Common myeloid progenitor, CD34-positive (primary cell): ENCODE measurements around the gene RHBDF1.

ENCODE experiments used
- CTCF ChIA-PET: fragments of 350-600 bp; sonication (Branson Sonifier 250); formaldehyde crosslinking; loops from one replicate; lab custom pipeline; 2021; ENCODE audit warnings: antibody characterized with exemption; lab: Charles Lee
- POLR2A ChIA-PET: fragments of 350-600 bp; sonication (Branson Sonifier 250); formaldehyde crosslinking; loops from one replicate; lab custom pipeline; 2021; ENCODE audit warnings: antibody characterized with exemption; lab: Charles Lee
- DNase-seq, 3 donors: peaks; one replicate each; pipeline versions ENCODE4 v3.0.0 to v3.0.0-alpha.2; 2013
- H3K27ac ChIP-seq, 2 experiments: 1 replicate in 1 of 2; 2 replicates in 1 of 2; pipeline ENCODE4 v1.7.0; 2013; ENCODE audit warnings: inconsistent platforms in 2 of 2, low read length in 2 of 2, mild to moderate bottlenecking in 2 of 2, low read depth in 1 of 2, moderate library complexity in 1 of 2; ENCODE audit not compliant: severe bottlenecking in 2 of 2, insufficient read depth in 1 of 2, poor library complexity in 1 of 2
- H3K27me3 ChIP-seq, 5 experiments: replicated peaks in 2 of 5; 1 replicate in 3 of 5; 2 replicates in 2 of 5; pipeline versions ENCODE4 v1.6.1 to v1.7.0; 2013; ENCODE audit warnings: low read length in 4 of 5, mild to moderate bottlenecking in 2 of 5, moderate library complexity in 2 of 5, inconsistent platforms in 1 of 5; ENCODE audit not compliant: insufficient read depth in 5 of 5, control insufficient read depth in 4 of 5
- H3K36me3 ChIP-seq, 4 experiments: 1 replicate in 2 of 4; 2 replicates in 2 of 4; pipeline versions ENCODE4 v1.6.1 to v1.7.0; 2013; ENCODE audit warnings: low read length in 3 of 4, control low read depth in 1 of 4, mild to moderate bottlenecking in 1 of 4; ENCODE audit not compliant: control insufficient read depth in 4 of 4, insufficient read depth in 4 of 4
- H3K4me1 ChIP-seq, 4 experiments: 1 replicate in 3 of 4; 2 replicates in 1 of 4; pipeline versions ENCODE4 v1.6.1 to v1.7.1; 2013; ENCODE audit warnings: low read length in 3 of 4, mild to moderate bottlenecking in 3 of 4, control low read depth in 1 of 4, inconsistent platforms in 1 of 4, moderate library complexity in 1 of 4; ENCODE audit not compliant: control insufficient read depth in 4 of 4, insufficient read depth in 4 of 4; ENCODE audit errors: control extremely low read depth in 1 of 4
- H3K4me3 ChIP-seq, 7 experiments: 1 replicate in 4 of 7; 2 replicates in 3 of 7; pipeline versions ENCODE4 v1.5.1 to v1.7.0; 2013; ENCODE audit warnings: mild to moderate bottlenecking in 7 of 7, low read length in 6 of 7, moderate library complexity in 6 of 7, inconsistent platforms in 2 of 7, low read depth in 2 of 7, control low read depth in 1 of 7; ENCODE audit not compliant: insufficient read depth in 4 of 7, control insufficient read depth in 1 of 7; ENCODE audit errors: extremely low read depth in 1 of 7
- H3K9me3 ChIP-seq, 5 experiments: 1 replicate in 4 of 5; 2 replicates in 1 of 5; pipeline versions ENCODE4 v1.6.1 to v1.7.1; 2013; ENCODE audit warnings: low read length in 4 of 5, mild to moderate bottlenecking in 2 of 5, inconsistent platforms in 1 of 5, low read depth in 1 of 5, moderate library complexity in 1 of 5; ENCODE audit not compliant: control insufficient read depth in 4 of 5, insufficient read depth in 2 of 5; ENCODE audit errors: control extremely low read depth in 1 of 5
- WGBS: methylation state at CpG from one replicate; pipeline ENCODE4 v1.1.5; 2013; ENCODE audit not compliant: insufficient coverage; 5-methylcytosine and 5-hydroxymethylcytosine counted together

Gene RHBDF1

DNA sequence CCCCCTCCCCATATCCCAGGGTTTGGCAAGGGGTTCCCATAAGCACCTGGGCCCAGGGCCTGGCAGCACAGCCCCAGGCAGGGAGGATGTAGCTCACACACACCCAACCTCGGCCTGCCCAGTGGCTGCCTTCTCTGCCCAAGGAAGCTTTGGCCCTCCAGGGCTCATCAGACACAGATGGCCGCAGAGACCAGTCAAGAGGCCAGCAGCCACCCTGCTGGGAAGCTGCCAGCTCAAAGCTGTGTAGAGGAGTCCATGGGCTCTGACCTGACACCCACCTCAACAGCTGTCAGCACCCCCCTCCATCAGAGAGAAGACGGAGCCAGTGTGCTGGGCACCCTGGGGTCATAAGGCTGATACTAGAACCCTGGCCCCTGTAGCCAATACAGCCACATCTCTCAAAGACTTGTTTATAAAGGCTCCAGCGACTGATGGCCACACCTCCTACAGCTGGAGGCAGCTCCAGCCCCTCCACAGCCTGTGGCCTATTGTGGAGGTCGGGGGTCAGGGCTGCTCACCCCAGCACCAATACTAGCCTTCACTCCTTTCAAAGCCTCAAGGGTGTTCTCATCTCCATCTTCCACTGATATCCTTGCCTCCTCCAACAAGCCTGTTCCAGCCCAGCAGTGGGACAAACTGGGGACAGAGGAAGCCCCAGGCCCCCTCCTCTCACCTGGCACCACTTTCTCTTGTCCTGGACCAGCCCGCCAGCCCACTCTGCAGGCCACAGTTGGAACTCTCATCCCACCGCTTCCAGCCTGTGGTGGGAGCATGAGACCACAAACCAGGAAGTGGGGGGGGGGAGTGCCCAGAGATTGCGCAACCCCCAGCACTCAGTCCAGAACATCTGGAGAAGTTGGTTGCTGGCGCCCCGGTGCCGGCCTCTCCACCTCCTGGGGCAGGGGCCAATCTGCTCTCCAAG is 3.4 kb upstream of the RHBDF1 start:
- no peak overlapping the region for H3K27ac ChIP-seq
- H3K9me3 ChIP-seq, result no peaks in the 10 kb centered on the region
- H3K36me3 ChIP-seq, result peaks cover 2 to 16% (median 13%) of the 10 kb centered on the region in 4 experiments
- WGBS, result 0% methylated on average over 5 of the region's 11 CpGs
- ChIA-PET POLR2A (interaction anchor here (0.6 kb wide), 1 partner anchor 8 kb away, joined by 3 read pairs; no protein-coding TSS in a partner anchor), CTCF (interaction anchor here (2.3 to 19.8 kb wide), 4 partner anchors 12 to 31 kb away, joined by 10 to 643 read pairs (median 36); no protein-coding TSS in a partner anchor)
- peak; percentile 85 to 93 (median 93) for DNase-seq
- peaks cover 3 to 74% (median 70%) of the 10 kb centered on the region in 4 experiments for H3K4me1 ChIP-seq
- H3K4me3 ChIP-seq, result peak overlapping the region in 5 of 7 experiments; percentile 26 to 89 (median 80)
- peaks cover 0 to 22% (median 2%) of the 10 kb centered on the region in 5 experiments for H3K27me3 ChIP-seq

DNA sequence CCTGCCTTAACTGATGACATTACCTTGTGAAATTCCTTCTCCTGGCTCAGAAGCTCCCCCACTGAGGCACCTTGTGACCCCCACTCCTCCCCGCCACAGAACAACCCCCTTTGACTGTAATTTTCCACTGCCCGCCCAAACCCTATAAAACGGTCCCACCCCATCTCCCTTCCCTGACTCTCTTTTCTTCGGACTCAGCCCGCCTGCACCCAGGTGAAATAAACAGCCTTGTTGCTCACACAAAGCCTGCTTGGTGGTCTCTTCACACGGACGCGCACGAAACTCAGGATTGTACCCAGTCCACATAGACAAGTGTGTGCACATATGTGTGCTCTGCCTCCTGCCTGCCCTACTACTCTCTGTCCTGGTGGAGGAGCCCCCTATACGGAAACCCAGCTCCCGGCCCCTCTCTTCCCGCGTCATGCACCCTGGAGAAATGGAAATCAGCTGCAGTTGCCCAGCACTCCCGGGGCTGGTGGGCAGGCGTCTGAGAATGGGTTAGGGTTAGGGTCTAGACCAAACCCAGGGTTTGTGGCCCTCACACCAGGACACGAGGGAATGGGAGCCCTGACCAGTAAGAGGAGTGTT is 2.4 kb upstream of the RHBDF1 start:
- 96% methylated on average over 16 of the region's 16 CpGs for WGBS
- Histone ChIP-seq H3K4me3 (no peak overlapping the region), H3K27ac (no peak overlapping the region), H3K4me1 (peaks cover 3 to 73% (median 68%) of the 10 kb centered on the region in 4 experiments), H3K9me3 (no peaks in the 10 kb centered on the region), H3K36me3 (peaks cover 0 to 8% (median 6%) of the 10 kb centered on the region in 4 experiments), H3K27me3 (peaks cover 0 to 22% (median 2%) of the 10 kb centered on the region in 5 experiments)
- ChIA-PET CTCF (interaction anchor here (2.3 to 19.8 kb wide), 4 partner anchors 11 to 32 kb away, joined by 10 to 643 read pairs (median 36); no protein-coding TSS in a partner anchor), POLR2A (interaction anchor here (0.6 kb wide), 1 partner anchor 9 kb away, joined by 3 read pairs; no protein-coding TSS in a partner anchor)
- no peak for DNase-seq

DNA sequence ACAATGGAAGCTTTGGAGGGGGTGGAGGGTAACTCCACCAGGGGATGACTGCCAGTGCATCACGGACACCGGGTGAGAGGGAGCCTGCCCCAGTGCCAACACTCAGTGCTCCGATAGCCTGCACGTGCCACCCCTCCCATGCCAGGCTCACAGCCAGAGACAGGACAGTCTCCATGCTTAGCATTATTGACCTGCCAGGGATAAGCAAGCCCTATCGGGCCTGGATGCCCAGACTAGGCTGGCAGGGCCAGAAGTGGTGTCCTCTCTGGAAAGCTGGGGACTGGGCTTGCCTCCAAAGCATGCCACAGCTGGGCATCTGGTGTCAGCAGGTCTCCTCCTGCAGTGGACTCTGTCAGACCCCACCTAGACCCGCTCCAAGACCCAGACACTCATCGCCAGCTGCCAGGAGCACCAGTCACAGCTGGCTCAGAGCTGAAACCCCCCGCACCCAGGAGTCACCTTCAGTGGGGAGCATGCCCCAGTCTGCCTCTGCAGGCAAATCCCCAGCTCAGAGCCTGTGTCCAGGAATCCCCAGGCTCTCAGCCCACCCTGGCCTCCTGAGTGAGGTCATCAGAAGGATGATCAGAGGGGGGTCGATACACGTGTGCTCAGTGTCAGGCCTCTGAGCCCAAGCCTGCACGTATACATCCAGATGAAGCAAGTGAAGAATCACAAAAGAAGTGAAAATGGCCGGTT is 1.8 kb upstream of the RHBDF1 start:
- Histone ChIP-seq H3K27me3 (peaks cover 0 to 22% (median 2%) of the 10 kb centered on the region in 5 experiments), H3K4me1 (peaks cover 3 to 67% (median 62%) of the 10 kb centered on the region in 4 experiments), H3K4me3 (no peak overlapping the region), H3K36me3 (peaks cover 0 to 1% (median under 1%) of the 10 kb centered on the region in 4 experiments), H3K27ac (no peak overlapping the region), H3K9me3 (no peaks in the 10 kb centered on the region)
- ChIA-PET POLR2A (no interaction called here), CTCF (interaction anchor here (2.3 to 19.8 kb wide), 4 partner anchors 10 to 33 kb away, joined by 10 to 643 read pairs (median 36); no protein-coding TSS in a partner anchor)
- DNase-seq, result no peak
- 92% methylated on average over 9 of the region's 12 CpGs for WGBS

DNA sequence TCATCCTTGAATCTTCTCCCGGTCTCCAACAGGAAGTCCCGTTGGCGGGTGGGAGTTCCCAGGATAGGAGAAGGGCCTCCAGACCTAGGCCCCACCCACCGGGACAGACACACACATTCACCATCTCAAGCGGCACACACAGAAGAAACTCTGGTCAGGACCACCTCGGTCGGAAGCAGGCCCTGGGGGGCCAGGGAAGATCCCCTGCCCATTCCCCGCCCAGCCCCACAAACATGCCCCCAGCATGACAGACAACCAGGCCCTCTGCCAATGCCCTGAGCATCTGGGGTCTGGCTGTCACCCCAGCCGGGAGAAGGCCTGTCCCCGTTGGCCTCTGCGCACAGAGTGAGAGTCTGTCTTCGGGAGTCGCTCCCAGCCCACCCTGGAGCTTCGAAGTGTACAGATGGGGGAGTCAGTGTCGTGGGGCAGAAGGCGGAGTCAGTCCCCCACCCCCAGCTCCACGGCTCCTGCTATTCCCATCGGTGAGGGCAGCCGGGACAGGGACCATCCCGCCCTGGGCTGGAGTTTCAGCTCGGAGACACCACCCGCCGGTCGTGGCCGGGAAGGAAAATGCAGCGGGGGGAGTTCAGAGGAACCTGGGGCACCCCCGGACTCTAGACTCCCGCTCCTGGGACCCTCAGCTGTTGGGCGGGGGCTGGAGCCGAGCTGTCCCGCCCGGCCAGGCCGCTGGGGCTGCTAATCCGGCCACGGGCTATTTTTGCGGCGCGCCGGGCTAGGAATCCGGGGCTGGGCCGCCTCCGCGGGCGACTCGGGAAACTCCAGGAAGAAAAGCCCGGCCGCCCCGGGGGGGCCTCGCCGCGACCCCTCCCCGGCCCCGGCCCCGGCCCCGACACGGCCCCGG is 660 bp downstream of the RHBDF1 start:
- H3K27ac ChIP-seq, result no peak overlapping the region
- 11% methylated on average over 44 of the region's 57 CpGs for WGBS
- peaks cover 0 to 22% (median 2%) of the 10 kb centered on the region in 5 experiments for H3K27me3 ChIP-seq
- H3K4me1 ChIP-seq, result peaks cover 3 to 47% (median 40%) of the 10 kb centered on the region in 4 experiments
- H3K36me3 ChIP-seq, result no peaks in the 10 kb centered on the region
- H3K9me3 ChIP-seq, result no peaks in the 10 kb centered on the region
- DNase-seq, result no peak
- POLR2A ChIA-PET, result interaction anchor here (1.6 kb wide), 1 partner anchor 14 kb away, joined by 3 read pairs; no protein-coding TSS in a partner anchor
- CTCF ChIA-PET, result interaction anchor here (0.8 to 19.8 kb wide), 6 partner anchors 8 to 38 kb away, joined by 3 to 643 read pairs (median 6); no protein-coding TSS in a partner anchor
- H3K4me3 ChIP-seq, result peak overlapping the region in 5 of 7 experiments; percentile 42 to 66 (median 62)

DNA sequence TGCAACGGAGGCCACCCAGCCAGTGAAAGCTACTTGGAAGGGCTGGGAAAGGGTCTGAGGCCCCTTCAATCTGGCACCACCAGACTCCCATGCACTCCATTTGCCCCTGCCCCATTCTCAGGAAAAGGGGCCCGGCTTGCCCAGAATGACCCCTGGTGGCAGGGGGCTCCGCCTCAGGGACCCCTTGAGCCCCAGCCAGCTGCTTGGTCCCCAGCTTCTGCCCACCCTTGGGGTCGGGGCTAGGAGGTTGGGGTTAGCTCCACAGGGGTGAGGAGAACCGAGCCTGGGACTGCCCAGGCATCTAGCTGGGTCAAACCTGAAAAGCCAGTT is 1.3 kb downstream of the RHBDF1 start:
- 100% methylated on average over 2 of the region's 5 CpGs for WGBS
- Histone ChIP-seq H3K4me3 (no peak overlapping the region), H3K27ac (no peak overlapping the region), H3K27me3 (peaks cover 0 to 22% (median 2%) of the 10 kb centered on the region in 5 experiments), H3K36me3 (no peaks in the 10 kb centered on the region), H3K9me3 (no peaks in the 10 kb centered on the region), H3K4me1 (peaks cover 0 to 41% (median 35%) of the 10 kb centered on the region in 4 experiments)
- POLR2A ChIA-PET, result interaction anchor here (1.6 kb wide), 1 partner anchor 14 kb away, joined by 3 read pairs; no protein-coding TSS in a partner anchor
- no peak for DNase-seq
- CTCF ChIA-PET, result interaction anchor here (1.0 to 19.8 kb wide), 5 partner anchors 8 to 39 kb away, joined by 3 to 643 read pairs (median 7); no protein-coding TSS in a partner anchor

DNA sequence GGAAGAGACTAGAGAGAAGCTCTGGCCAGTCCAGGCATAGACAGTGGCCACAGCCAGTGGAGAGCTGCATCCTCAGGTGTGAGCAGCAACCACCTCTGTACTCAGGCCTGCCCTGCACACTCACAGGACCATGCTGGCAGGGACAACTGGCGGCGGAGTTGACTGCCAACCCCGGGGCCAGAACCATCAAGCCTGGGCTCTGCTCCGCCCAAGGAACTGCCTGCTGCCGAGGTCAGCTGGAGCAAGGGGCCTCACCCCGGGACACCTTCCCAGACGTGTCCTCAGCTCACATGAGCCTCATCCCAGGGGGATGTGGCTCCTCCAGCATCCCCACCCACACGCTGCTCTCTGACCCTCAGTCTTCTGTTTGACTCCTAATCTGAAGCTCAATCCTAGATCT is 3.2 kb downstream of the RHBDF1 start:
- CTCF ChIA-PET, result interaction anchor here (0.8 to 19.8 kb wide), 6 partner anchors 10 to 36 kb away, joined by 3 to 643 read pairs (median 4); partner anchors contain the start of genes POLR3K and SNRNP25
- Histone ChIP-seq H3K9me3 (no peaks in the 10 kb centered on the region), H3K4me3 (no peak overlapping the region), H3K4me1 (peaks cover 0 to 29% (median 29%) of the 10 kb centered on the region in 4 experiments), H3K27me3 (peaks cover 0 to 22% (median 2%) of the 10 kb centered on the region in 5 experiments), H3K27ac (no peak overlapping the region), H3K36me3 (no peaks in the 10 kb centered on the region)
- no peak for DNase-seq
- WGBS, result 100% methylated on average over 4 of the region's 8 CpGs
- POLR2A ChIA-PET, result no interaction called here
